MCF 10A (cell line): ENCODE results near the gene S100A7A. TPM values are rescaled to one million over a fixed set of nuclear protein-coding genes. Genes with fewer than 3 reads are reported as not detected.
A peak's percentile ranks its signal among the peaks of the same experiment; 100 is the strongest.

Experiments
- BruUV-seq: library from RNA; stranded (reverse); fragments of 400-500 nt; replicated peaks from 2 replicates; lab custom pipeline; 2021; lab: Mats Ljungman, UMichigan
- CTCF ChIA-PET: fragments of 300-600 bp; sonication (Branson Sonifier 250); formaldehyde crosslinking; extraction: SDS; loops from one replicate; lab custom pipeline; 2021; ENCODE audit warnings: antibody characterized with exemption, inconsistent platforms; lab: Yijun Ruan, JAX
- POLR2A ChIA-PET: fragments of 300-600, 350-650 bp; sonication (Branson Sonifier 250); formaldehyde crosslinking; extraction: SDS; loops from one replicate; lab custom pipeline; 2020; ENCODE audit warnings: antibody characterized with exemption, inconsistent platforms; lab: Yijun Ruan, JAX
- DNase-seq: peaks from one replicate; pipeline ENCODE4 v3.0.0-alpha.2; 2018; ENCODE audit not compliant: unreplicated experiment
- H3K27ac Mint-ChIP-seq: one replicate; pipeline ENCODE4 v1.8.0; 2022; ENCODE audit warnings: mild to moderate bottlenecking, low read depth, mixed read lengths; ENCODE audit not compliant: unreplicated experiment
- H3K27me3 Mint-ChIP-seq: one replicate; pipeline ENCODE4 v1.8.0; 2022; ENCODE audit warnings: mixed read lengths; ENCODE audit not compliant: insufficient read depth, unreplicated experiment
- H3K36me3 Mint-ChIP-seq: one replicate; pipeline ENCODE4 v1.8.0; 2022; ENCODE audit warnings: mild to moderate bottlenecking, moderate library complexity, mixed read lengths; ENCODE audit not compliant: insufficient read depth, unreplicated experiment
- H3K4me1 Mint-ChIP-seq: one replicate; pipeline ENCODE4 v1.8.0; 2022; ENCODE audit warnings: mixed read lengths; ENCODE audit not compliant: insufficient read depth, unreplicated experiment
- H3K4me3 Mint-ChIP-seq: one replicate; pipeline ENCODE4 v1.8.0; 2022; ENCODE audit warnings: mild to moderate bottlenecking, moderate library complexity, mixed read lengths; ENCODE audit not compliant: unreplicated experiment
- H3K9me3 Mint-ChIP-seq: one replicate; pipeline ENCODE4 v1.8.0; 2022; ENCODE audit warnings: mixed read lengths; ENCODE audit not compliant: unreplicated experiment
- intact Hi-C: fragments of 100-400 bp; cut with micrococcal nuclease; formaldehyde crosslinking; loops from 2 replicates; pipeline ENCODE4 v1.14.1; 2022
- total RNA-seq: library from RNA; stranded (reverse); gene quantifications from 2 replicates; pipeline ENCODE4 v1.2.3, GENCODE V29; 2022
- TF ChIP-seq, protein P1 (sequence below): fragments of 200-600 bp; IDR thresholded peaks from one replicate; pipeline ENCODE4 v1.8.0; 2022; ENCODE audit warnings: antibody characterized with exemption, mild to moderate bottlenecking; ENCODE audit not compliant: unreplicated experiment

S100A7A gene
- total RNA-seq, 1 experiment from 2014 or later = not detected

DNA sequence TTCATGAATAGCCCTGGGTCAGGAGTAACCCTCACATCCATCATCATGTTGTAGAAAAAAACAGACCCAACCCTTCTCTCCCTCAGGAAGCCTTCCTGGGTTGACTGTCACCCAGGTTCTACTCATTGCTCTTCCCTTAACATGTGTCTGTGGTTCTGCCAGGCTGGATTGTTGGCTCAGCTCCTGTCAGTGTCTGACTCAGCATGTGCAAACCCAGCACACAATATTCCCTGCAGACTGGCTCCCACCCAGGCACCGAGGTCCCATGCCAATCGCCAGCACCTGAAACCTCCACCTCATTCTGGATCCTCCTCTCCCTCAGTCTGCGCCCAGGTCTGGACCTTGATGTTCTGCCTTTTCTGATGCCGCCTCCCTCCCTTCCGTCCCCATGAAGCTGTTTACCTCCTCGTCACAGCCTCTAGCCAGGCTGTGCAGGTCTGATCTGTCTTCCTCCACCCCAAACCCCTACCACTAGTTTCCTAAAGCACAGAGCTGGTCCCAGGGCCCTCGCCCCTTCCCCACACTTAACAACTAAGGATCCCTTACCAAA lies 21.1 kb upstream of the S100A7A start:
- peak overlapping the region; percentile 1 for H3K27ac Mint-ChIP-seq
- no peaks in the 10 kb centered on the region for H3K36me3 Mint-ChIP-seq
- no TSS peak for BruUV-seq
- CTCF ChIA-PET = interaction anchor here (1.0 to 9.3 kb wide), 8 partner anchors 10 to 177 kb away, joined by 3 to 92 read pairs (median 4); no protein-coding TSS in a partner anchor
- TF ChIP-seq, protein P1, sequence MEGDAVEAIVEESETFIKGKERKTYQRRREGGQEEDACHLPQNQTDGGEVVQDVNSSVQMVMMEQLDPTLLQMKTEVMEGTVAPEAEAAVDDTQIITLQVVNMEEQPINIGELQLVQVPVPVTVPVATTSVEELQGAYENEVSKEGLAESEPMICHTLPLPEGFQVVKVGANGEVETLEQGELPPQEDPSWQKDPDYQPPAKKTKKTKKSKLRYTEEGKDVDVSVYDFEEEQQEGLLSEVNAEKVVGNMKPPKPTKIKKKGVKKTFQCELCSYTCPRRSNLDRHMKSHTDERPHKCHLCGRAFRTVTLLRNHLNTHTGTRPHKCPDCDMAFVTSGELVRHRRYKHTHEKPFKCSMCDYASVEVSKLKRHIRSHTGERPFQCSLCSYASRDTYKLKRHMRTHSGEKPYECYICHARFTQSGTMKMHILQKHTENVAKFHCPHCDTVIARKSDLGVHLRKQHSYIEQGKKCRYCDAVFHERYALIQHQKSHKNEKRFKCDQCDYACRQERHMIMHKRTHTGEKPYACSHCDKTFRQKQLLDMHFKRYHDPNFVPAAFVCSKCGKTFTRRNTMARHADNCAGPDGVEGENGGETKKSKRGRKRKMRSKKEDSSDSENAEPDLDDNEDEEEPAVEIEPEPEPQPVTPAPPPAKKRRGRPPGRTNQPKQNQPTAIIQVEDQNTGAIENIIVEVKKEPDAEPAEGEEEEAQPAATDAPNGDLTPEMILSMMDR = no peak
- POLR2A ChIA-PET = interaction anchor here (0.6 to 6.7 kb wide), 16 partner anchors 9 to 883 kb away, joined by 3 to 44 read pairs (median 3); partner anchors contain the start of genes S100A12, S100A6 and S100A9
- H3K4me3 Mint-ChIP-seq = peak overlapping the region; percentile 9
- peaks cover 11% of the 10 kb centered on the region for H3K27me3 Mint-ChIP-seq
- peaks cover 45% of the 10 kb centered on the region for H3K4me1 Mint-ChIP-seq
- DNase-seq = peak; percentile 95
- intact Hi-C loops = no loop called here
- H3K9me3 Mint-ChIP-seq = no peaks in the 10 kb centered on the region

DNA sequence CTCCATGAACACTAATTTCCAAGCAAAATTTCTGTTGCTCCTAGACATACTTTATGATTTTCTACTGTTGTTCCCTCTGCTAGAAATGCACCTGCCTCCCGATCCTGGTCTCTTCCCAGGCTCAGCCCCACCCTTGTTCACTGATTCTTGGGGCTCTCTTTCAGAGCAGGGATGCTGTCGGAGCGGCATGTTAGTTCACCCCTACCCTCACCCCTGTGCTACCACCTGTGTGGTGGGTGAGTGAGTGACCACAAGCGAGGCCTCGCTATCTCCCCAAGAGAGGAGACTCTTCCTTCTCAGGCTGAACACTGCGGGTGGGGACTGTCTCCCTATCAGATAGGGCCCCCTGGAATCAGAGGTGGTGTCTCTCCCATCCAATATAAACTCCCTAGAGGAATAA lies 20.5 kb upstream of the S100A7A start:
- POLR2A ChIA-PET = interaction anchor here (0.6 to 6.7 kb wide), 14 partner anchors 9 to 883 kb away, joined by 3 to 44 read pairs (median 3); partner anchors contain the start of genes S100A12 and S100A9
- Mint-ChIP-seq H3K4me3 (peak overlapping the region; percentile 9), H3K27ac (peak overlapping the region; percentile 1), H3K36me3 (no peaks in the 10 kb centered on the region), H3K27me3 (peaks cover 12% of the 10 kb centered on the region), H3K4me1 (peaks cover 41% of the 10 kb centered on the region), H3K9me3 (no peaks in the 10 kb centered on the region)
- intact Hi-C loops = no loop called here
- CTCF ChIA-PET = interaction anchor here (0.5 to 9.3 kb wide), 7 partner anchors 16 to 177 kb away, joined by 3 to 92 read pairs (median 4); no protein-coding TSS in a partner anchor
- no peak for DNase-seq
- TF ChIP-seq, protein P1 = no peak
- no TSS peak for BruUV-seq

DNA sequence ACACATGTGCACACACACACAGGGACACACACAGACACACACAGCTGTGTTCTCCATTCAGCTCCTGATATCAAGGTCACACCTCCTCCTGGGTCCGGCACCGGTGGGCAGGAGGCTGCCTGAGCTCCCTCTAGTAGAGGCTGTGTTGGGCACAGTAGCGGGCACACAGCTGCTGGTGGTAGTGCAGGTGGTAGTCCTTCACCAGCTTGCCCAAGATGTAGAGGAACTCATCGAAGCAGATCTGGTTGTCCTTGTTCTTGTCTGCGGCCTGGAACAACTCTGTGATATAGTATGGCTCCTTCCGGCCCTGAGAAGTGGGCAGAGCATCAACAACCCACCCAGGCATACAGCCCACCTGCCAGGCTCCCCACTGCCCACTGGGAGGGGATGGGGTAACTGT lies 19.9 kb upstream of the S100A7A start:
- H3K4me1 Mint-ChIP-seq = peaks cover 34% of the 10 kb centered on the region
- peaks cover 14% of the 10 kb centered on the region for H3K27me3 Mint-ChIP-seq
- no peak for DNase-seq
- no TSS peak for BruUV-seq
- intact Hi-C loops = no loop called here
- TF ChIP-seq, protein P1 = no peak
- H3K36me3 Mint-ChIP-seq = no peaks in the 10 kb centered on the region
- H3K9me3 Mint-ChIP-seq = no peaks in the 10 kb centered on the region
- H3K27ac Mint-ChIP-seq = no peak overlapping the region
- no peak overlapping the region for H3K4me3 Mint-ChIP-seq
- POLR2A ChIA-PET = interaction anchor here (1.7 to 6.7 kb wide), 4 partner anchors 11 to 97 kb away, joined by 3 to 44 read pairs (median 18); partner anchors contain the start of genes S100A12 and S100A9
- CTCF ChIA-PET = interaction anchor here (0.5 to 9.3 kb wide), 6 partner anchors 15 to 98 kb away, joined by 3 to 92 read pairs (median 4); no protein-coding TSS in a partner anchor
